ENCODE data around the gene PXDC1.

Gene PXDC1

DNA sequence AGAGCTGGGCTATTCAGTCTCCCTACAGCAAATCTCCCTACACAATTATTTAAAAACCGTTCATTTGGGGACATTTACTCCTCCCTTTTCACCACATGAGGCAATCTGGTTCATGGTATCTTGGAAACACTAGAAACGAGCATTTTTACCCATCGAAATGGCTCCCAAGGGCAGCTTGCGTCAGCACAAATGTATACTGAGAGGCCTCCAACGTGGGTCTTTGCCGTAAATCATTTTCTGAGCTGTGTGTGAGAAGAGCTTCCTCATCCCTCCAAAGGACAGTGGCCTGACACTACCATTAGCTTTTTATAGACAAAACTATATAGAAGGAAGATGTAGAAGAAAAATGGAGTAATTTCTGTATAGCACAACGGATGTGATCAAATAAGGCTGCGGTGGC, 30.0 kb upstream of the PXDC1 start:
- no peak for TF ChIP-seq CTCF (IDR thresholded peaks at IDR 0.05; ENCODE audit: insufficient read depth, low read depth, low read length, missing control alignments)

GRCh38 chr6:3779574-3779849, 28.0 kb upstream of the PXDC1 start:
- TF ChIP-seq CTCF (IDR thresholded peaks at IDR 0.05; ENCODE audit: insufficient read depth, low read depth, low read length, missing control alignments): no peak
- DNase-seq (ENCODE audit: low read depth): no peak

More for the DNA sequence above, 30.0 kb upstream of the PXDC1 start:
- H3K4me3 ChIP-seq (ENCODE audit: low read depth, low read length): no peak overlapping the region
- no peak for DNase-seq (ENCODE audit: low read depth)

GRCh38 chr6:3778701-3779573, 27.4 kb upstream of the PXDC1 start:
- DNase-seq (ENCODE audit: low read depth): no peak
- TF ChIP-seq CTCF (IDR thresholded peaks at IDR 0.05; ENCODE audit: insufficient read depth, low read depth, low read length, missing control alignments): no peak
- H3K4me3 ChIP-seq (ENCODE audit: low read depth, low read length): no peak overlapping the region

More at GRCh38 chr6:3779574-3779849, 28.0 kb upstream of the PXDC1 start:
- no peak overlapping the region for H3K4me3 ChIP-seq (ENCODE audit: low read depth, low read length)

- TF ChIP-seq CTCF (IDR thresholded peaks at IDR 0.05; ENCODE audit: insufficient read depth, low read depth, low read length, missing control alignments): no peak
- DNase-seq (ENCODE audit: low read depth): no peak
- no peak overlapping the region for H3K4me3 ChIP-seq (ENCODE audit: low read depth, low read length)
Measured at GRCh38 chr6:3777730-3778461, 26.4 kb upstream of the PXDC1 start.

DNA sequence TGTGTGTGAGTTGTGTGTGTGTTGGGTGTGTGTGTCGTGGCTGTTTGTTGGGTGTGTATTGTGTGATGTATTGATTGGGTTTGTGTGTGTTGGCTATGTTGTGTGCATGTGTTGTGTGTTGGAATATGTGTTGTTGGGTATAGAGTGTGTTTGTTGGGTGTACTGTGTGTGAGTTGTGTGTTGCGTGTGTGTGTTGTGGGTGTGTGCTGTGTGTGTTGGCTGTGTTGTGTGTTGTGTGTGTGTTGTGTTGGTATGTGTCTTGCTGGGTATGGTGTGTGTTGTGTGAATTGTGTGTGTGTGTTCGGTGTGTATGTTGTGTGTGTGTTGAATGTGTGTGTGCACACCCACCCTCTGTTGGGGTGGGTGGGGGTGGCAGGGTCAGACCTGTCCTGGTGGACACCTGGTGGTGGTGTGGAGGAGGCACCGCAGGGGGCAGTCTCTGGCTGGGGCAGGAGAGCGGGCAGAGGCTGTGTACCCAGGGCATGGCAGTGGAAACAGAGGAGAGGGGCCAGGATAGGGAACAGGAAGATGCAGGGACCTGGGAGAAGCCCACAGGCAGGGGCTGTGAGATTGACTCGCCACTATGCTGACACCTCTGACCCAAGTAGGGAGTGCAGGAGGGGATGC, 25.5 kb upstream of the PXDC1 start:
- TF ChIP-seq CTCF (IDR thresholded peaks at IDR 0.05; ENCODE audit: insufficient read depth, low read depth, low read length, missing control alignments): peak; percentile 3
- no peak for DNase-seq (ENCODE audit: low read depth)

GRCh38 chr6:3775847-3776246, 24.3 kb upstream of the PXDC1 start:
- TF ChIP-seq CTCF (IDR thresholded peaks at IDR 0.05; ENCODE audit: insufficient read depth, low read depth, low read length, missing control alignments): no peak
- no peak overlapping the region for H3K4me3 ChIP-seq (ENCODE audit: low read depth, low read length)
- no peak for DNase-seq (ENCODE audit: low read depth)

More for the DNA sequence above, 25.5 kb upstream of the PXDC1 start:
- H3K4me3 ChIP-seq (ENCODE audit: low read depth, low read length): no peak overlapping the region
